ENCODE measurements around the gene DOC2B.

DOC2B gene

GRCh38 chr17:177155-177554 lies 4.3 kb downstream of the DOC2B start:
- H3K9me3 ChIP-seq (replicated peaks; ENCODE audit: insufficient read depth, low read length), result no peaks in the 10 kb centered on the region
- H3K4me1 ChIP-seq (ENCODE audit: low read length), result no peaks in the 10 kb centered on the region
- no peaks in the 10 kb centered on the region for H3K36me3 ChIP-seq (replicated peaks; ENCODE audit: insufficient read depth, low read length)
- peaks cover 80% of the 10 kb centered on the region for H3K27me3 ChIP-seq (replicated peaks; ENCODE audit: insufficient read depth, low read length)
- H3K4me3 ChIP-seq (ENCODE audit: low read length), result no peak overlapping the region
- DNase-seq, result no peak
- no peak overlapping the region for H2AFZ ChIP-seq (ENCODE audit: low read length)
- H4K20me1 ChIP-seq (ENCODE audit: insufficient read depth, low read length), result no peaks in the 10 kb centered on the region
- H3F3A ChIP-seq (ENCODE audit: insufficient read depth, low read length), result no peaks in the 10 kb centered on the region
- H3K27ac ChIP-seq (ENCODE audit: low read length), result no peak overlapping the region
- no peak overlapping the region for H3K4me2 ChIP-seq (ENCODE audit: low read depth, low read length)
- no peak for TF ChIP-seq CTCF (IDR thresholded peaks at IDR 0.05; ENCODE audit: low read length)
- no peak for TF ChIP-seq EZH2phosphoT487 (IDR thresholded peaks at IDR 0.05; ENCODE audit: low read length)
- no peak for TF ChIP-seq EZH2 (optimal IDR thresholded peaks at IDR 0.05; ENCODE audit: low read depth, low read length)
- no peak overlapping the region for H3K9ac ChIP-seq (ENCODE audit: low read length)
- H3K9me2 ChIP-seq (replicated peaks; ENCODE audit: insufficient read depth, low read length), result no peaks in the 10 kb centered on the region
- H3K79me2 ChIP-seq (ENCODE audit: low read length), result no peaks in the 10 kb centered on the region

- Histone ChIP-seq H3K4me3 (ENCODE audit: low read length) (no peak overlapping the region), H3F3A (ENCODE audit: insufficient read depth, low read length) (no peaks in the 10 kb centered on the region), H3K4me1 (ENCODE audit: low read length) (no peaks in the 10 kb centered on the region), H3K4me2 (ENCODE audit: low read depth, low read length) (no peak overlapping the region), H3K9ac (ENCODE audit: low read length) (no peak overlapping the region), H3K9me3 (replicated peaks; ENCODE audit: insufficient read depth, low read length) (no peaks in the 10 kb centered on the region), H2AFZ (ENCODE audit: low read length) (no peak overlapping the region), H3K9me2 (replicated peaks; ENCODE audit: insufficient read depth, low read length) (no peaks in the 10 kb centered on the region), H3K27me3 (replicated peaks; ENCODE audit: insufficient read depth, low read length) (peaks cover 82% of the 10 kb centered on the region), H3K79me2 (ENCODE audit: low read length) (no peaks in the 10 kb centered on the region), H3K27ac (ENCODE audit: low read length) (no peak overlapping the region), H3K36me3 (replicated peaks; ENCODE audit: insufficient read depth, low read length) (no peaks in the 10 kb centered on the region), H4K20me1 (ENCODE audit: insufficient read depth, low read length) (no peaks in the 10 kb centered on the region)
- TF ChIP-seq EZH2 (optimal IDR thresholded peaks at IDR 0.05; ENCODE audit: low read depth, low read length) (no peak), CTCF (IDR thresholded peaks at IDR 0.05; ENCODE audit: low read length) (no peak), EZH2phosphoT487 (IDR thresholded peaks at IDR 0.05; ENCODE audit: low read length) (no peak)
- no peak for DNase-seq
Measured at GRCh38 chr17:173166-173911, 8.1 kb downstream of the DOC2B start.

GRCh38 chr17:172401-172800 lies 9.0 kb downstream of the DOC2B start:
- H3K4me2 ChIP-seq (ENCODE audit: low read depth, low read length), result no peak overlapping the region
- DNase-seq, result no peak
- no peak overlapping the region for H2AFZ ChIP-seq (ENCODE audit: low read length)
- H3K9me3 ChIP-seq (replicated peaks; ENCODE audit: insufficient read depth, low read length), result no peaks in the 10 kb centered on the region
- no peaks in the 10 kb centered on the region for H3K79me2 ChIP-seq (ENCODE audit: low read length)
- no peaks in the 10 kb centered on the region for H4K20me1 ChIP-seq (ENCODE audit: insufficient read depth, low read length)
- no peak overlapping the region for H3K4me3 ChIP-seq (ENCODE audit: low read length)
- no peaks in the 10 kb centered on the region for H3F3A ChIP-seq (ENCODE audit: insufficient read depth, low read length)
- H3K27me3 ChIP-seq (replicated peaks; ENCODE audit: insufficient read depth, low read length), result peaks cover 72% of the 10 kb centered on the region
- TF ChIP-seq EZH2phosphoT487 (IDR thresholded peaks at IDR 0.05; ENCODE audit: low read length) (no peak), CTCF (IDR thresholded peaks at IDR 0.05; ENCODE audit: low read length) (no peak), EZH2 (optimal IDR thresholded peaks at IDR 0.05; ENCODE audit: low read depth, low read length) (no peak)
- no peaks in the 10 kb centered on the region for H3K4me1 ChIP-seq (ENCODE audit: low read length)
- no peak overlapping the region for H3K27ac ChIP-seq (ENCODE audit: low read length)
- no peak overlapping the region for H3K9ac ChIP-seq (ENCODE audit: low read length)
- no peaks in the 10 kb centered on the region for H3K36me3 ChIP-seq (replicated peaks; ENCODE audit: insufficient read depth, low read length)
- no peaks in the 10 kb centered on the region for H3K9me2 ChIP-seq (replicated peaks; ENCODE audit: insufficient read depth, low read length)
